ENCODE data around the gene TM9SF3.
A peak's percentile ranks its signal among the peaks of the same experiment; 100 is the strongest.

The TM9SF3 gene

DNA sequence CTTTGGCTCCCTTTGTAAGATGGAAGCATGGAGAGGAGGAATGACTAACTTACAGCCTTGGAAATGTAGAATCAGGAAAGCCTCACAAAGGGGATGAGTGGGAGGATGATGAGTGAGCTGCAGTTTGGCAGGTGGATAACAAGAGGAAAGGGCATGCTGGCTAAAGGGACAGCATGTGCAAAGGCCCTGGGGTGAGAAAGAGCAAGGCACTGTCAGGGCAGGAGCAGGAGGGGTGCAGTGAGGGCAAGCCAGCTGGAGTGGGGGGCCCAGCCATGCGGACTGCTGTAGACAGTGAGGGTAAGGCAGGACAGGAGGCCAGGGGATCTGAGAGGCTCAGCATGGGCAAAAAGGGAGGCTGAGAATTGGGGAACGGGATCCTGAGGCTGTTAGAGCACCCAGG, 93.6 kb downstream of the TM9SF3 start:
- TF ChIP-seq CTCF (IDR thresholded peaks at IDR 0.05; ENCODE audit: low read depth, low read length, missing control alignments), result no peak
- no peak for DNase-seq (ENCODE audit: low read depth)
- in situ Hi-C loops (cut with HindIII; ENCODE audit: low sequenced_read_pairs), result no loop called here
- H3K4me3 ChIP-seq (ENCODE audit: low read depth, low read length), result no peak overlapping the region

GRCh38 chr10:96491303-96491702, 95.5 kb downstream of the TM9SF3 start:
- H3K4me3 ChIP-seq (ENCODE audit: low read depth, low read length), result no peak overlapping the region
- in situ Hi-C loops (cut with HindIII; ENCODE audit: low sequenced_read_pairs), result no loop called here
- DNase-seq (ENCODE audit: low read depth), result no peak
- peak; percentile 32 for TF ChIP-seq CTCF (IDR thresholded peaks at IDR 0.05; ENCODE audit: low read depth, low read length, missing control alignments)

- DNase-seq (ENCODE audit: low read depth), result peak; percentile 59
- H3K4me3 ChIP-seq (ENCODE audit: low read depth, low read length), result no peak overlapping the region
- in situ Hi-C loops (cut with HindIII; ENCODE audit: low sequenced_read_pairs), result no loop called here
- no peak for TF ChIP-seq CTCF (IDR thresholded peaks at IDR 0.05; ENCODE audit: low read depth, low read length, missing control alignments)
These were observed 98.5 kb downstream of the TM9SF3 start for GRCh38 chr10:96488161-96488935.

GRCh38 chr10:96482815-96483588, 103.8 kb downstream of the TM9SF3 start:
- H3K4me3 ChIP-seq (ENCODE audit: low read depth, low read length), result no peak overlapping the region
- TF ChIP-seq CTCF (IDR thresholded peaks at IDR 0.05; ENCODE audit: low read depth, low read length, missing control alignments), result no peak
- in situ Hi-C loops (cut with HindIII; ENCODE audit: low sequenced_read_pairs), result no loop called here
- no peak for DNase-seq (ENCODE audit: low read depth)

DNA sequence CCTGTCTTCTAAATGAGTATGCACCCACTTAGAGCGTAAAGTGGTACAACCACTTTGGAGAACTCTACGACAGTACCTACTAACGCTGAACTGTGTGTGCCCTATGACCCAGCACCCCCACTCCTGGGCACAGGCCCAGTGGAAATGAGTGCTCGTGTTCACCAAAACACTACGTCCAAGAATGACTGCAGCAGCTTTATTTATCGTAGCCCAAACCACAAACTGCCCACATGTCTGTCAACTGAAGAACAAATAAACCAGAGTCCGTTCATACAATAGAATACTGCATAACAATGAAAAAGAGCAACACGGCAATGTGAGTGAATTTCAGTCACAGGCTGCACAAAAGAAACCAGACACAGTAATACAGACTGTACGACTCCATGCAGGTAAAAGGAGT, 108.5 kb downstream of the TM9SF3 start:
- no peak overlapping the region for H3K4me3 ChIP-seq (ENCODE audit: low read depth, low read length)
- no peak for TF ChIP-seq CTCF (IDR thresholded peaks at IDR 0.05; ENCODE audit: low read depth, low read length, missing control alignments)
- peak; percentile 42 for DNase-seq (ENCODE audit: low read depth)
- in situ Hi-C loops (cut with HindIII; ENCODE audit: low sequenced_read_pairs), result no loop called here

DNA sequence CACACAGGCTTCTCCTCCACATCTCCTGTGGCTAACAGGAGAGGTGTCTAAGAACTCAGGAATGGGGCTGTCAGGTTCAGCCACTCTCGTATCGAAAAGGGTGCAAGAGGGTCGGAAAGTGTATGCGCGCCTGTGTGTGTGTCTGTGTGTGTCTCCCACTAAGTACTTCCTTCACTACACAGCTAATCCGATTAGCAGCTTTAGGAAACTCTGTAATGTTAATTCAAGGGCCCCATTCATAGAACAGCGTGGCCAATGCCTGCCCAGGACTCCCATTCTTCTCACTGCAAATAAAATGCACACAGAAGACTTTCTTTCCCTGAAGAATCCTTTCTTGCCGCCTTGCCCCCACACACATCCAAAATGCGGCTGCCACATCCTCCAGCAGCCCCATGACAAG, 112.9 kb downstream of the TM9SF3 start:
- H3K4me3 ChIP-seq (ENCODE audit: low read depth, low read length), result no peak overlapping the region
- no peak for TF ChIP-seq CTCF (IDR thresholded peaks at IDR 0.05; ENCODE audit: low read depth, low read length, missing control alignments)
- in situ Hi-C loops (cut with HindIII; ENCODE audit: low sequenced_read_pairs), result no loop called here
- no peak for DNase-seq (ENCODE audit: low read depth)
